ENCODE data around the gene GRAP2.

- TF ChIP-seq CTCF (conservative IDR thresholded peaks at IDR 0.05; ENCODE audit: low read depth, low read length) (no peak), EZH2 (IDR thresholded peaks at IDR 0.05; ENCODE audit: low read length, unreplicated experiment) (no peak), EZH2phosphoT487 (IDR thresholded peaks at IDR 0.05; ENCODE audit: borderline replicate concordance, low read length) (no peak)
Observed at GRCh38 chr22:39935612-39936011, 34.7 kb downstream of the GRAP2 start.

Data from PC-3 (cell line).